Effector CD8-positive, alpha-beta T cell (primary cell): ENCODE data around the gene CLEC16A.
"Not testable (repeated sequence)": the region's sequence is repeated elsewhere in the genome, so short reads cannot be mapped to it uniquely, and the experiment has no call there.

Experiments
- DNase-seq: peaks from one replicate; lab custom pipeline; 2025; lab: John Stamatoyannopoulos, UW

CLEC16A gene

GRCh38 chr16:10923650-10924214 is 20.6 kb upstream of the CLEC16A start:
- DNase-seq, result no peak

DNA sequence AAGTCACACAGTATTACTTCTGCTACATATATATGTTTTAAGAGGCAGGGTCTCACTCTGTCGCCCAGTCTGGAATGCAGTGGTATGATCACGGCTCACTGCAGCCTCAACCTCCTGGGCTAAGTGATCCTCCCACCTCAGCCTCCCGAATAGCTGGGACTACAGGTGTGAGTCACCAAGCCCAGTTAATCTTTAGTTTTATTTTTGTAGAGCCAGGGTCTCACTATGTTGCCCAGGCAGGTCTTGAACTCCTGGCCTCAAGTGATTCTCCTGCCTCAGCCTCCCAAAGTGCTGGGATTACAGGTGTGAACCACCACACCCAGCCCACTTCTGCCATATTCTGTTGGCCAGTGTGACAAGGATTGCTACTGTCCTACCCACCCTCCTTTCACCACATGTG is 19.1 kb upstream of the CLEC16A start:
- not testable (repeated sequence) for DNase-seq

DNA sequence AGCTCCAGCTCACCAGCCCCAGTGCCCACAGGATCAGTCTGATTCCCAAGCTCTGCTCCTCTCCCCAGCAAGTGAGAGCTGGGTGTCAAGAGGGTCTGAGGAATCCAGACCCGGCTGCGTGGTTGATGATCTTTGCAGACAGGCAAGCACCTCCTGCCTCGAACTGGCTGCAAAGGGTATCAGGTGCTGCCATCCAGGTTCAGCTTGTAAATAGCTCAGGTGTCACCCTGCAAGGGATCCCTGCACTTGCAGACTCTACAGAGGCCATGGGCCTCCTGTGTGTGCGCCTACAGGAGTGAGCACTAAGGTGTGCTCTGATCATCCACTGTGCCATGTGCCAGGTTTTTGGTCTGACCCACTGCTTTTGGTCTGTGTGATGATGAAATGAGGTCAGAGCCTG is 18.3 kb upstream of the CLEC16A start:
- no peak for DNase-seq

- no peak for DNase-seq
Measured at GRCh38 chr16:10926867-10927266, 17.5 kb upstream of the CLEC16A start.

GRCh38 chr16:10927497-10928112 is 16.8 kb upstream of the CLEC16A start:
- no peak for DNase-seq

GRCh38 chr16:10929097-10929496 is 15.3 kb upstream of the CLEC16A start:
- not testable (repeated sequence) for DNase-seq

DNA sequence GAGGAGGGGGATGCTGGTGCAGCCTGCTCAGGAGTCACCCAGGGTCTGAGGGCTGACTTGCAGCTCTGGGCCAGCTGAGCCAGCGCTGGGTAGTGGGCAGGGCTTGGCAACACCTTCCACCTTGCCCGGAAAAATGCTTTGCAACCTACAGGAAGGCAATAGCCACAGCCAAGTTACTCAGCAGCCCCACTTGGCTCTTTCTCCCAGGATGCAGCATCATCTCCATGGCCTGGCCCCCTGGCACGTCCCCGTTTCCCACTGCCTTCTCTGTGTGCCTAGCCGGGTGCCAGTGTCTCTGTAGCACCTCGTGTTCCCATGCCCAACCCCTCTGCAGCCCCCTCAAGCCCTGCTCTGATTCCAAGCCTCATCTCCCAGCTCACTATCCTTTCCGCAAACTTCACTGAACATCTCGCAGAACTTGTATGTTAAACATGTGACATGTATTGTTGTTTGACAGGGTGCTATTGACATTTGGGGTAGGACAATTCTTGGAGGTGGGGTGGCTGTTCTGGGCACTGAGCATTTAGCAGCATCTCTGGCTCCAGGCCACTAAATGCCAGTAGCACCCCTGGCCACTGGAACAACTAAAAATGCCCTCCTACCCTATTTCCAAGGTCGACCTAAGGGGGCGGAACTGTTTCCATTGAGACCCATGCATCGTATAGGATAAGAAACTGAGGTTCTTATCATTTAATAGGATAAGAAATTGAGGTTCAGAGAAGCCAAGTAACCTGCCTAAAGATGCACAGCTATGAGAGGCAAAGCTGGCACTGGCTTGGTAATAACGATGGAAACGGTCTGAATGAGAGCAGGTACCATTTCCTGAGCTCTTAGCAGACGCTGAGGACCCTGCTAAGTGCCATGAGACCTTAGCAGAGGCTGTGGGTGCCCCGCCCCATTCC is 14.3 kb upstream of the CLEC16A start:
- DNase-seq, result no peak

DNA sequence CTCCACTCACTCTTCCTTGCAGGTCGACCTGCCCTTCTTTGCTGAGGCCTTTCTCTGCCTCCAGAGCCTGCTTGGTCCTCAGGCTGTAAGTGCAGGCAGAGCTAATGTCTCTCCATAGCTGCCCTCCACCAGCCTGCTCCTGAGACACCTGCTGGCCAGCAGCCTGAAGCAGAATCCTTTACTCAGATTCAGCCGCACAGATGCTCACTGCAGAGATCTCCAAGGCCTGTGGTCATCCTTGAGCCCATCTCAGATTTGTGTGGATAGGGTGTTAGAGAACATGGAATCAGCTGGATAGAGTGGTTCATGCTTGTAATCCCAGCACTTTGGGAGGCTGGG is 13.6 kb upstream of the CLEC16A start:
- DNase-seq, result no peak

DNA sequence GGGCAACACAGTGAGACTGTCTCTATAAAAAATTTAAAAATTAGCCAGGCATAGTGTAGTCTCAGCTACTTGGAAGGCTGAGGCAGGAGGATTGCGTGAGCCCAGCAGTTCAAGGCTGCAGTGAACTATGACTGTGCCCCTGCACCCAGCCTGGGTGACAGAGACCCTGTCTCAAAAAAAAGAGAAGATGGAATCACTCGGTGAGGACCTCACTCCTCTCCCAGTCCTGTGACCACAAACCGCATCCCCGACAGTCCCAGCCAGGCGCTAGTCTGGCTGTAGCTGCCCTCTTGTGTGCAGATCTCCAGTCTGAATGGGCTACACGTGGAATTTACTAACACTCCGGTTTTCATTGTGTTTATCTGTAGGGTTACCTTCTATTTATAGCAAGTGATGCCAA is 13.2 kb upstream of the CLEC16A start:
- DNase-seq, result no peak

GRCh38 chr16:10931977-10932632 is 12.3 kb upstream of the CLEC16A start:
- DNase-seq, result no peak

GRCh38 chr16:10932959-10933710 is 11.2 kb upstream of the CLEC16A start:
- no peak for DNase-seq

- no peak for DNase-seq
Measured at GRCh38 chr16:10933865-10934264, 10.5 kb upstream of the CLEC16A start.

GRCh38 chr16:10934325-10935107 is 9.8 kb upstream of the CLEC16A start:
- DNase-seq, result no peak

DNA sequence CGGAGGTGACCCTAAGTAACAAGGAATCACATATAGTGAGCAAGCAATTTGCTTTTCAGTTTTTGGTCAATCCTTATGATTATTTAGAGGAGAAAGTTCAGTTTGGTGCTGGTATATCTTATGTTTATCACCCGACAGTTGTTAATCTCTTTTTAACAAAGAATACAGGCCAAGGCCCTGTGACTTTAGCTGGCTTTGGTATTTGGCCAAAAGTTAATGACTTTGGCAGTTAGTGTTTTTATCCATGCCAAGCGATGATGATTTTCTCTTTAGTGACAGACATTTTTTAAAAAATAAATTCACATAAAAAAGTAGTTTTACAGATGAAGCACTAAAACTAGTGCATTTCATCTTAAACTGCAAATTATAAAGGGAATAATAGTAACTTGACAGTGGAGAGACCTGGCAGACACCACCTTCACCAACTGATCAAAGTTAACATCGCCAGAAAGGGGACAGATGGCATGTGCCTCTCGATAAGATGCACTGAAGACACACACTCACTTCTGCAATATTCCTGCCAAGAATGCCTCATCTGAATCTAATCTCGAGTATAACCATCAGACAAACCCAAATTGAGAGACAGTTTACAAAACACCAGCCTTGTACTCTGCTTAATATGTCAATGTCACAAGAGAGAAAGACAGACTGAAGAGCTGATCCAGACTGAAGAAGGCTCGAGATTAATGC is 9.0 kb upstream of the CLEC16A start:
- DNase-seq, result no peak

- DNase-seq, result no peak
Measured at GRCh38 chr16:10936272-10936984, 7.9 kb upstream of the CLEC16A start.

GRCh38 chr16:10937068-10937859 is 7.1 kb upstream of the CLEC16A start:
- DNase-seq, result no peak

GRCh38 chr16:10938321-10938720 is 6.0 kb upstream of the CLEC16A start:
- no peak for DNase-seq

DNA sequence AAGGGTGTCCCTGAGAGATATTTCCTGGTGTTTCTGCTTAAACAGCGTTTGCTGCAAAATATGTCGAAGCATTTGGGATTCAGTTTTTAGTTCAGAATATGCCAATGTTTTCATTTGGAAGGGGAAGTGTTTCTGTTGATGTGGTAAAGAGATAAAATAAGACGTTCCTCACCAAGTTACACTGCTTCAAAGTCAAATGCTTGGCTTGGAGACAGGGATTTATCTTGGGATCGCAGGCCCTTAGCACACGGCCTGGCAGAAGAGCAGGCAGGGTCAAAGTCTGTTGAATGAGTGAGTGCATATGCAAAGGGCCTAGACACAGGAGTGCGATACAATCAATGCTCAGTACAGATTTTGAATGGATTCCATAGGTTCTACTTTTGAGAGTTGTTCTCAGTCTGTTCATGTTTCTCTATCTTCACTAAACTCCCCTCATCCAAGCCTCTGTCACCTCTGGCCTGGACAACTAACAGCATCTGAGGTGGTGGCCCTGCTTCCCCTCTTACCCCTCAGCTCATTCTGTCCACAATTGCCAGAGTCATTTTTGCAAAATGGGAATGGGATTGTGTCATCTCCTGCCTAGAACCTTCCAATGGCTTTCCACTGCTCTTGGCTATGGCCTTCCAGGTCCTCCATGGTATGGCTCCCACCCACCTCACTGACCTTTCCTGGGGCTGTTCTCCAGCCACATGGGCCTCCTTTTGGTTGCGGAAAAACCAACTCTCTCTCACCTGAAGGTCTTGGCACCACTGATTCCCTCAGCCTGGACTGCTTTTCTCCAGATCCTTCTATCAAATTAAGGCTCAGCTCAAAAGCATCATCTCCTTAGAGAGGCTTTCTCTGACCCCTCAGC is 5.3 kb upstream of the CLEC16A start:
- DNase-seq, result no peak
